Endothelial cell of umbilical vein (primary cell): Measurements from ENCODE around the gene RAD51B. TPM values are rescaled to one million over a fixed set of nuclear protein-coding genes. Genes with fewer than 3 reads are reported as not detected.

ENCODE experiments used
- BruUV-seq: library from RNA; stranded (reverse); fragments of 400-500 nt; replicated peaks from 2 replicates; lab custom pipeline; 2021; lab: Mats Ljungman, UMichigan
- CTCF ChIA-PET: fragments of 300-600, 350-600 bp; sonication (Branson Sonifier 250); formaldehyde crosslinking; loops from one replicate; lab custom pipeline; 2021; ENCODE audit warnings: antibody characterized with exemption, inconsistent platforms; lab: Charles Lee
- POLR2A ChIA-PET: fragments of 300-600, 350-600 bp; sonication (Branson Sonifier 250); formaldehyde crosslinking; loops from one replicate; lab custom pipeline; 2021; ENCODE audit warnings: antibody characterized with exemption, inconsistent platforms; lab: Charles Lee
- DNase-seq: peaks from one replicate; pipeline ENCODE4 v3.0.0-alpha.2; 2011; ENCODE audit warnings: low read depth, low spot score
- FAIRE-seq: peaks from 2 replicates; lab custom pipeline; 2011; peaks lifted over from hg19 to GRCh38; lab: Jason Lieb, UNC
- H2AFZ ChIP-seq: 2 replicates; pipeline ENCODE4 v1.6.0; 2012; ENCODE audit warnings: low read depth, low read length, control low read depth, inconsistent platforms
- H3K27ac ChIP-seq: 2 replicates; pipeline ENCODE4 v1.5.1; 2011; ENCODE audit warnings: low read depth, mild to moderate bottlenecking, control low read depth, low read length, moderate library complexity; ENCODE audit not compliant: insufficient read depth
- H3K27me3 ChIP-seq, 2 experiments: 2 replicates each; pipeline versions ENCODE4 v1.6.0 to v1.6.1; 2011; ENCODE audit warnings: low read length in 2 of 2, mixed read lengths in 1 of 2; ENCODE audit not compliant: control insufficient read depth in 2 of 2, insufficient read depth in 2 of 2
- H3K36me3 ChIP-seq, 2 experiments: 2 replicates in 1 of 2; 3 replicates in 1 of 2; pipeline ENCODE4 v1.5.1; 2011; ENCODE audit warnings: low read length in 2 of 2, mild to moderate bottlenecking in 1 of 2, moderate library complexity in 1 of 2; ENCODE audit not compliant: control insufficient read depth in 2 of 2, insufficient read depth in 2 of 2; ENCODE audit errors: extremely low read depth in 1 of 2
- H3K4me1 ChIP-seq: 3 replicates; pipeline ENCODE4 v1.5.1; 2011; ENCODE audit warnings: mild to moderate bottlenecking, low read length; ENCODE audit not compliant: control insufficient read depth, insufficient read depth; ENCODE audit errors: extremely low read depth
- H3K4me2 ChIP-seq: 2 replicates; pipeline ENCODE4 v1.6.1; 2011; ENCODE audit warnings: low read length, control low read depth, mixed read lengths; ENCODE audit not compliant: insufficient read depth
- H3K4me3 ChIP-seq, 3 experiments: fragments of 200-600 bp in 1 of 3; sonication (generic), shearing (Covaris generic) in 1 of 3; replicated peaks in 1 of 3; 2 replicates each; pipeline ENCODE4 v1.5.1; 2011 to 2016; ENCODE audit warnings: control low read depth in 3 of 3, low read length in 3 of 3, mild to moderate bottlenecking in 2 of 3, inconsistent platforms in 1 of 3, low read depth in 1 of 3, moderate library complexity in 1 of 3; ENCODE audit not compliant: insufficient read depth in 1 of 3
- H3K79me2 ChIP-seq: 2 replicates; pipeline ENCODE4 v1.6.0; 2012; ENCODE audit warnings: low read length, inconsistent platforms; ENCODE audit not compliant: control insufficient read depth, insufficient read depth
- H3K9ac ChIP-seq: replicated peaks from 2 replicates; pipeline ENCODE3; 2011; ENCODE audit warnings: low read length, control low read depth; ENCODE audit not compliant: insufficient read depth; ENCODE audit errors: extremely low read depth
- H3K9me1 ChIP-seq: replicated peaks from 3 replicates; pipeline ENCODE4 v1.6.0; 2011; ENCODE audit warnings: mild to moderate bottlenecking, low read length; ENCODE audit not compliant: control insufficient read depth, insufficient read depth; ENCODE audit errors: extremely low read depth
- H3K9me3 ChIP-seq: replicated peaks from 2 replicates; pipeline ENCODE4 v1.5.1; 2012; ENCODE audit warnings: low read length, inconsistent platforms; ENCODE audit not compliant: control insufficient read depth, insufficient read depth
- H4K20me1 ChIP-seq: replicated peaks from 2 replicates; pipeline ENCODE3; 2011; ENCODE audit warnings: mild to moderate bottlenecking, low read length; ENCODE audit not compliant: control insufficient read depth, insufficient read depth; ENCODE audit errors: extremely low read depth
- CTCF ChIP-seq, 2 donors: IDR thresholded peaks; 1 replicate in 1 of 2; 2 replicates in 1 of 2; pipeline ENCODE4 v1.5.1; 2011; ENCODE audit warnings: low read length in 2 of 2, mild to moderate bottlenecking in 2 of 2, moderate library complexity in 2 of 2, control low read depth in 1 of 2, inconsistent platforms in 1 of 2, low read depth in 1 of 2; ENCODE audit not compliant: insufficient read depth in 1 of 2; ENCODE audit errors: extremely low read depth in 1 of 2
- EZH2 ChIP-seq: IDR thresholded peaks from 2 replicates; pipeline ENCODE4 v1.6.1; 2012; ENCODE audit warnings: borderline replicate concordance, low read depth, mild to moderate bottlenecking, moderate library complexity, low read length, inconsistent platforms; ENCODE audit not compliant: severe bottlenecking
- FOS ChIP-seq: IDR thresholded peaks from 2 replicates; pipeline ENCODE4 v1.6.1; 2011; ENCODE audit warnings: mild to moderate bottlenecking, low read length, moderate library complexity, borderline replicate concordance; ENCODE audit not compliant: insufficient read depth
- GATA2 ChIP-seq: IDR thresholded peaks from 2 replicates; pipeline ENCODE4 v1.7.0; 2011; ENCODE audit warnings: low read depth, mild to moderate bottlenecking, moderate library complexity, mixed read lengths, low read length; ENCODE audit not compliant: insufficient read length, insufficient read depth
- JUN ChIP-seq: IDR thresholded peaks from 2 replicates; pipeline ENCODE4 v1.6.1; 2011; ENCODE audit warnings: borderline replicate concordance, low read depth; ENCODE audit not compliant: insufficient read length, insufficient read depth
- MAX ChIP-seq: IDR thresholded peaks from 2 replicates; pipeline ENCODE4 v1.6.1; 2011; ENCODE audit not compliant: insufficient read depth, insufficient read length
- MYC ChIP-seq: IDR thresholded peaks from one replicate; pipeline ENCODE4 v1.6.1; 2011; ENCODE audit warnings: mild to moderate bottlenecking, low read depth, low read length
- POLR2A ChIP-seq: IDR thresholded peaks from 2 replicates; pipeline ENCODE4 v1.6.1; 2012; ENCODE audit warnings: low read depth, mild to moderate bottlenecking, control low read depth, low read length
- POLR2AphosphoS5 ChIP-seq: IDR thresholded peaks from 2 replicates; pipeline ENCODE4 v1.6.1; 2012; ENCODE audit warnings: low read depth, mild to moderate bottlenecking, control low read depth, low read length, moderate library complexity; ENCODE audit not compliant: insufficient read depth
- dilution Hi-C: fragments of 300-500 bp; cut with MboI; formaldehyde crosslinking; loops from one replicate; pipeline ENCODE4 v1.15.0; 2019; ENCODE audit warnings: low sequenced_read_pairs; ENCODE audit not compliant: extremely low pct_ligation_motif_present
- intact Hi-C: fragments of 100-400 bp; cut with micrococcal nuclease; formaldehyde crosslinking; loops from one replicate; pipeline ENCODE4 v1.10.0; 2022
- polyA plus RNA-seq, 4 experiments: library from polyadenylated mRNA; depleted of rRNA in 3 of 4; stranded (reverse) in 3 of 4; unstranded in 1 of 4; fragments of >200 nt; gene quantifications; 2 replicates each; pipeline versions ENCODE4 v1.2.1 to v1.2.3, GENCODE V29; 2011 to 2012; ENCODE audit warnings: missing spikeins in 1 of 4
- total RNA-seq: library from RNA; stranded (reverse); gene quantifications from 2 replicates; pipeline ENCODE4 v1.2.3, GENCODE V29; 2021

Gene RAD51B
- total and polyA plus RNA-seq, 2 donors (not counting 3 experiments of a cell fraction or from before 2014, with no cell fraction given), result 3.9 to 19.0 TPM

GRCh38 chr14:68552075-68552474 lies 732.5 kb downstream of the RAD51B start:
- no peak overlapping the region for H3K4me3 ChIP-seq
- DNase-seq (no peak), FAIRE-seq (no peak)
- H3K4me2 ChIP-seq, result no peak overlapping the region
- ChIA-PET POLR2A (interaction anchor here (1.0 kb wide), 1 partner anchor 241 kb away, joined by 3 read pairs; the partner anchor contains the start of gene ZFP36L1), CTCF (interaction anchor here (0.7 to 0.9 kb wide), 2 partner anchors 11 to 44 kb away, joined by 3 read pairs; no protein-coding TSS in a partner anchor)
- dilution Hi-C loops (no loop called here), intact Hi-C loops (loop anchor here (2.0 kb wide), 1 partner anchor 237 kb away; no protein-coding TSS in a partner anchor)
- no peaks in the 10 kb centered on the region for H3K36me3 ChIP-seq
- peaks cover 71% of the 10 kb centered on the region for H3K4me1 ChIP-seq
- TF ChIP-seq EZH2 (no peak), POLR2A (peak; percentile 8)
- H3K79me2 ChIP-seq, result no peaks in the 10 kb centered on the region
- H3K9ac ChIP-seq, result no peak overlapping the region
- H2AFZ ChIP-seq, result no peak overlapping the region
- H3K9me3 ChIP-seq, result no peaks in the 10 kb centered on the region
- H4K20me1 ChIP-seq, result no peaks in the 10 kb centered on the region
- H3K9me1 ChIP-seq, result no peaks in the 10 kb centered on the region
- H3K27ac ChIP-seq, result peak overlapping the region; percentile 71
- H3K27me3 ChIP-seq, result no peaks in the 10 kb centered on the region
- BruUV-seq, result no TSS peak

GRCh38 chr14:68552602-68553001 lies 733.0 kb downstream of the RAD51B start:
- Histone ChIP-seq H3K9ac (peak overlapping the region; percentile 26), H3K27ac (peak overlapping the region; percentile 71), H3K4me2 (peak overlapping the region; percentile 39), H3K4me1 (peaks cover 70% of the 10 kb centered on the region), H3K4me3 (no peak overlapping the region), H3K79me2 (no peaks in the 10 kb centered on the region), H2AFZ (no peak overlapping the region), H3K9me1 (no peaks in the 10 kb centered on the region), H3K9me3 (no peaks in the 10 kb centered on the region), H3K27me3 (no peaks in the 10 kb centered on the region), H4K20me1 (no peaks in the 10 kb centered on the region), H3K36me3 (no peaks in the 10 kb centered on the region)
- intact Hi-C loops, result loop anchor here (2.0 kb wide), 1 partner anchor 236 kb away; no protein-coding TSS in a partner anchor
- FAIRE-seq (peak; percentile 72), DNase-seq (peak; percentile 72)
- ChIA-PET CTCF (interaction anchor here (0.7 to 1.1 kb wide), 4 partner anchors 10 to 44 kb away, joined by 3 read pairs; no protein-coding TSS in a partner anchor), POLR2A (interaction anchor here (0.9 kb wide), 1 partner anchor 302 kb away, joined by 3 read pairs; no protein-coding TSS in a partner anchor)
- TF ChIP-seq FOS (peak; percentile 64), JUN (peak; percentile 19), EZH2 (no peak), MAX (no peak), CTCF (IDR thresholded peaks at IDR 0.05; ENCODE audit: extremely low read depth in 1 of 2, insufficient read depth in 1 of 2, low read depth in 1 of 2, low read length in 2 of 2) (no peak), GATA2 (peak; percentile 47), POLR2AphosphoS5 (peak; percentile 36), MYC (no peak), POLR2A (peak; percentile 7)
- no TSS peak for BruUV-seq
- dilution Hi-C loops, result no loop called here
